Stimulated activated CD8-positive, alpha-beta memory T cell treated with anti-CD3 and anti-CD28 coated beads, Interleukin-2, amount 100 ng/mL, for 1 hour (primary cell): ENCODE results near the gene DLG3.
"Not testable (repeated sequence)": the region's sequence is repeated elsewhere in the genome, so short reads cannot be mapped to it uniquely, and the experiment has no call there.

Experiments used
- DNase-seq, 2 donors: peaks; one replicate each; pipeline ENCODE4 v3.0.0-alpha.2; 2020; ENCODE audit warnings: low read depth in 2 of 2

Gene DLG3

GRCh38 chrX:70444326-70444945 lies at the start of gene DLG3:
Gene DLG3, plus strand, starts transcription at chrX:70444835. Its CDS starts 367 bp downstream, at chrX:70445202.
- DNase-seq, result no peak

DNA sequence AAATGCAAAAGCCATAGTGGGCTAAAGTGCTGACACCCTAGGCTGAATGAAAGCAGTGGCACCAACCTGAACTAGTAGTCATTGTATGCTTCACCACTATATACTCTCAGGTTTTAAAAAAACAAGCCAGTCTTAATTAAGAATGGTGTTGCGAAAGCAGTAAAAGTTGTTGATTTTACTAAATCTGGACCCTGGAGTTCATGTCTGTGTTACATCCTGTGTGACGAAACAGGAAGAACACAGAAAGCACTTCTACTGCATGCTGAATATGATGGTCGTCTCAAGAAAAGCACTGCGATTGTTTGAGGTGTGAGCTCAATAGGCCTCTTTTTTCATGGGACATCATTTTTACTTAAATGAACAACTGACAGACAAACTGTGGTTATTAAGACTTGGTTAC lies 45.7 kb upstream of the DLG3 start:
- no peak for DNase-seq

DNA sequence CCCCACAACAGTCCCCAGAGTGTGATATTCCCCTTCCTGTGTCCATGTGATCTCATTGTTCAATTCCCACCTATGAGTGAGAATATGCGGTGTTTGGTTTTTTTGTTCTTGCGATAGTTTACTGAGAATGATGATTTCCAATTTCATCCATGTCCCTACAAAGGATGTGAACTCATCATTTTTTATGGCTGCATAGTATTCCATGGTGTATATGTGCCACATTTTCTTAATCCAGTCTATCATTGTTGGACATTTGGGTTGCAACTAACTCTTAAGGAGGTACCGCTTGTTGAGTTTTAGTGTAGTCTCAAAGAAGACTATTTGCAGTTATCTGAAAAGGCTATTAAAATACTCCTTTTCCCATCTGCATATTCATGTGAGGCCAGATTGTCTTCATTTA lies 44.5 kb upstream of the DLG3 start:
- DNase-seq, result not testable (repeated sequence)

GRCh38 chrX:70402721-70403120 lies 41.9 kb upstream of the DLG3 start:
- DNase-seq, result no peak

DNA sequence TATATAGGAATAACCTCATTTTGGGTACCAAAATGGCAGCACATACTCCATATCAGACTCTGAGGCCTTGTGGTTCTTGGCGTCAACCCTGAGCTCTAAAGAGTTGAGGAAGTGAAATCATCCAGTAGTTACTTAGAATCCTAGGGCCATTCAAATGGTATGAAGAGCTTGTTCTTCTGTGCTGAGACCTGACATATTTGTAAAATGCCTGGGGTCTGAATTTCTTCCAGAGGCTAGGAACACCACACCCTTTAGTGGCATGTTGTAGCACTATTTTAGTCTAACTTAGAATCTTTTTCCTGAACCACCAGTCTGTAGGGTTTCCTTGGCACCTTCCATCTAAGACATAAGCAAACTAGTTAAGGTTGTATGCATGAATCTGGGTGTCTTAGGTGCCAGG lies 39.6 kb upstream of the DLG3 start:
- DNase-seq, result no peak

GRCh38 chrX:70410921-70411320 lies 33.7 kb upstream of the DLG3 start:
- DNase-seq, result no peak

GRCh38 chrX:70411475-70411874 lies 33.2 kb upstream of the DLG3 start:
- DNase-seq, result no peak

GRCh38 chrX:70421618-70422017 lies 23.0 kb upstream of the DLG3 start:
- DNase-seq, result no peak

DNA sequence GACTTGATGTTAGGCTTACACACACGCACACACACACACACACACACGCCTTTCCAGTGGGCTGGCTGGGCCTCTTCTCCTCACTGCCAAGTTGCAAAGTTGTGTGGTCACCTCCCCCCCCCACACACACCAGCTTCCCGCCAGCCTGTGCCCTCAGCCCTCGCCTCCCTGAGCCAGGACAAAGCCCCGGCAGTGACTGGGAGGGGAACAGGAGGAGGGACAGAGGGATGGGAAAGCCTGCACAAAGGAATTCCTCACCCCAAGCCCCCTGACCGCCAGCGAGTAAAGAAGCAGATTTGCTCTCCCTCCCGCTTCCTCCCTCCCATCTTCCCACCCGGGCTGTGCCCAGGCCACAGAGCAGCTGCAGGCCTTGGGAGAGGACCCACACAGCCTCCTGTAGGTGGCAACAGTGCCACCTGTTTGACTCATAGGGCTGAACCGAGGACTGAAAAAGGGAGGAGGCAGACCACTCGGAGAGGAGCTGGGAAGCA lies 21.7 kb upstream of the DLG3 start, which contains the start of gene GDPD2:
GDPD2 (plus strand) TSS at position 464 of the 491 bp plus-strand sequence. CDS start 1,671 bp downstream, outside the sequence.
- DNase-seq, result no peak

DNA sequence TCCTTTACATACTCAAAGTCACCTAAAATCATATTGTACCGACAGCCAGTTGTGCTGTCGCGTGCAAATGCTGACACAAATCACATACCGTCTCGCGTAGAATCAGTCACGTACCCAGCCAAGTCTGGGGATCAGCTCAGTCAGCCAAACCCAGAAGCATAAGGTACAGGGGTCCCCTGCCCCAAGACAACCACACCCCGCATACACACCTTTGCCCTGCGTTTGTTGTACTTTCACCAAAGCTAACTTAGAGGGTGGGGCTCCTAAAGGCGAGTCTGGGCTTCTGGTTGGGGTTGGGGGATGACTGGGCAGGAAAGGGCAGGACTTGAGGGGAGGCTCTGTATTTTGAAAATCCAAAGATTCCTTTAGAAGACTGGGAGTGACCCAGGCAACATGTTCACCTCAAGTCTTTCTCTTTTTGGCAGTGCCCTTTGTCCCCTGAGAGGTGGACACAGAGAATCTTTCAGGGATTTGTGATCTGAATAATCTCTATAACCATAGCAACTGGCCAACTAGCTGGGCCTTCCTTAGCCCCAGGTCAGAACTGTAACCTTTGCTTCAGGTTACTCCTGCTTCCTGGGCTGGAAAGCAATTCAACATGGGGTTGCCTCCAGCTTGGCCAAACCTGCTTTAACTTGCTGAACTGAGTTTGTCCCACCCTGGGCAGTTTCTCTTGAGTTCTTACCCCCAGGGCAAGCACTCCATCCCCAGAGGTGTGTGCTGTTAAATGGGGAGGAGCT lies 20.5 kb upstream of the DLG3 start:
- no peak for DNase-seq

- no peak for DNase-seq
These were observed 19.8 kb upstream of the DLG3 start for GRCh38 chrX:70424801-70425200.

- DNase-seq, result no peak
These were observed 18.1 kb upstream of the DLG3 start for GRCh38 chrX:70426286-70427278.

- DNase-seq, result no peak
These were observed 17.3 kb upstream of the DLG3 start for GRCh38 chrX:70427365-70427764.

DNA sequence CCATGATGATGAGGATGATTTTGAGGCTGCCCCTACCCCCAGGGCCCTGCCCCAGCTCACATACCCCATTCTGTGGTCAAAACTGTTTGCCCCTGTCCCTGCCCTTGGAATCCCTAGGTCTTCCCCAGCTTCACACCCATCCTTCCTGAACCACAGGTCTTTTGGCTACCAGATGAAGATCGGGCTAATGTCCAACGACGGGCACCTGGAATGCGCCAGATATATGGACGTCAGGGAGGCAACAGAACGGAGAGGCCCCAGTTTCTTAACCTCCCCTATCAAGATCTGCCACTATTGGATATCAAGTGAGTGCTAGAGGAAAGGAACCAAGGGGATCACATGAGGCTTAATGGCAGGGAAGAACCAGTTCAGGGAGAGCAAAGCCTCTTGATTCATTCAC lies 14.9 kb upstream of the DLG3 start:
- DNase-seq, result no peak

GRCh38 chrX:70432936-70433847 lies 11.4 kb upstream of the DLG3 start:
- no peak for DNase-seq

GRCh38 chrX:70433848-70434351 lies 10.7 kb upstream of the DLG3 start:
- peak; percentile 45 to 49 for DNase-seq

DNA sequence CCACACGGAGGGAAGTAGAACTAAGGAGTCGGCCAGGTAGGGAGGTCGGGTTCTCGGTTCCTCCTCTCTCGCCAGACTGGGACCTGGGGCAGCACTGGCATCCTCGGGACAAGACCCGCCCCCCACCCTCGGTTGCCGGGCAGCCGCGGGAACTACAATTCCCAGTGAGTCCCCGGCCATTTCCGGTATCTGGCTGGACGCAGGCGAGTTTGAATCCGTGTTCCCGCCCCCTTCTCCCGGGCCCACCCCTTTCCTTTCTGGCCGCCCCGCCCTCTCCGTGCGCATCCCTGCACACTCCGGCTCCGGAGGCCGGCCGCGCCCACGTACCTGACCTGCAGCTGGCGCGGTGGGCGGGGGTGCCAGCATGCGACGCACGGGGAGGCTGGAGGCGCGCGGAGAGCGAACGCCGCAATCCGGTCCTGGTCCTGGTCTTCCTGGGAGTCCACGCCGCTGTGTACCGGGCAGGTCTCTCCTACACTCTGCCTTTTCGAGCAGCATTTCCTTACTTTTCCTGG lies 10.2 kb upstream of the DLG3 start:
- DNase-seq, result peak in 1 of 2 donors; percentile 27

GRCh38 chrX:70434914-70435586 lies 9.6 kb upstream of the DLG3 start:
- DNase-seq, result no peak

DNA sequence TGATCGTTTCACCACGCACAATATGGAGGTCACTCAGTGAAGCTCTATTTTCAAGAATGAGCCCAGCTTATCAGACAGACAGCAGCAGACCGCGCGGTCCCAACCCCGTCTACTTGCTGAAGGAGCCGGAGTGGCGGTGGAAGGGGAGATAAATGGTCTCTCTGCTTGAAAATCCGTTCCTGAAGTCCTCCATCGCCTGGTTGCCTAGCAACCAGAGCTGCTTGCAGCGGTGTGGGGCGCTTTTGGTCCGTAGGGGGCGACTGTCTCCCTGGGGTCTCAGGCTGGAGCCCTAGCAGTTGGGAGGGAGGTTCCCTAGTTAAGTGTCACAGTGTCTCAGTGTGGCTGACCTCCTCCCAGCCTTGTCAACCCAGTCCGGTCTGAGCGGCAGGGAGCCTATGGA lies 8.3 kb upstream of the DLG3 start:
- no peak for DNase-seq

DNA sequence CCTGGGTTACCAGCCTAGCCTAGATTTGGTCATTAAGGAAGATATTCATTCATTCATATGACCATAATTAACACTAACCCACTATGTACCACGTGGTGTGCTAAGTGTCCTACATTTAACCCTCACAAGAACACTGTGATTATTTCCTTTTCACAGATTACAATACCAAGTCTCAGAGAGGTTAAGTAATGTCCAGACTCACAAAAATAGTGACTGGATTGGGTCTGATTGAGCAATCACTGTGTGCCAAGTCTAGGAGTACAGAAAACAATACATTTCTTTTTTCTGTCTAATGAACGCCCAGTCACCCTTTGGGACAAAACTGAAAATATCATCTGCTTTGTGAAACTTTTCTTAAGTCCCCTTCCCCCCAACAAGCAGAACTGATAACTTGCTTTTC lies 7.6 kb upstream of the DLG3 start:
- no peak for DNase-seq
